GM12878 (cell line): ENCODE data around the gene AGRP. TPM values are rescaled to one million over a fixed set of nuclear protein-coding genes. Genes with fewer than 3 reads are reported as not detected.

Experiments used
- NFXL1 ChIP-seq: fragments of 450-650 bp; IDR thresholded peaks from 2 replicates; pipeline ENCODE4 v1.6.1; 2017; ENCODE audit warnings: antibody characterized with exemption, mild to moderate bottlenecking, borderline replicate concordance
- NR2F1 ChIP-seq: fragments of 450-650 bp; conservative IDR thresholded peaks from 2 replicates; pipeline ENCODE4 v1.6.1; 2017; ENCODE audit warnings: mild to moderate bottlenecking
- SMAD1 ChIP-seq: fragments of 450-650 bp; IDR thresholded peaks from 2 replicates; pipeline ENCODE4 v1.6.1; 2018; ENCODE audit warnings: mild to moderate bottlenecking, low read depth; ENCODE audit not compliant: partially characterized antibody
- polyA plus RNA-seq, 11 experiments: library from polyadenylated mRNA; depleted of rRNA in 4 of 11; unstranded in 6 of 11; stranded (reverse) in 5 of 11; fragments of >200 nt; fragmentation: Nextera tagmentation in 4 of 11; fragmentation: Illumina TruSeq in 1 of 11; extraction: Ambion mirVana in 4 of 11; extraction: Trizol in 1 of 11; gene quantifications; 1 replicate in 1 of 11; 2 replicates in 10 of 11; pipeline versions ENCODE4 v1.2.1 to v1.2.3, GENCODE V29; 2011 to 2016; ENCODE audit warnings: inconsistent platforms in 2 of 11, missing spikeins in 2 of 11, low read depth in 1 of 11
- total RNA-seq, 4 experiments: library from RNA; depleted of rRNA in 3 of 4; stranded (reverse); fragments of >200 nt in 3 of 4; fragmentation: Illumina TruSeq in 1 of 4; extraction: Trizol in 1 of 4; gene quantifications; 2 replicates each; pipeline versions ENCODE4 v1.2.1 to v1.2.3, GENCODE V29; 2013 to 2021
- TF ChIP-seq, protein P1 (sequence below): fragments of 450-650 bp; formaldehyde crosslinking; IDR thresholded peaks from 2 replicates; pipeline ENCODE4 v1.4.0; 2022; ENCODE audit warnings: mild to moderate bottlenecking, moderate library complexity
- TF ChIP-seq, protein P2 (sequence below): IDR thresholded peaks from 2 replicates; pipeline ENCODE4 v1.6.1; 2011; ENCODE audit warnings: borderline replicate concordance, low read depth, mild to moderate bottlenecking, moderate library complexity, low read length; ENCODE audit not compliant: insufficient read depth, poor library complexity, severe bottlenecking
- TF ChIP-seq, protein P3 (sequence below): IDR thresholded peaks from 2 replicates; pipeline ENCODE4 v1.6.1; 2012; ENCODE audit warnings: low read length, inconsistent platforms
- TF ChIP-seq, protein P4 (sequence below): fragments of 450-650 bp; IDR thresholded peaks from 2 replicates; pipeline ENCODE4 v1.6.1; 2018; ENCODE audit warnings: mild to moderate bottlenecking, low read depth, moderate library complexity; ENCODE audit not compliant: partially characterized antibody
- TF ChIP-seq, protein P5 (sequence below): fragments of 450-650 bp; IDR thresholded peaks from 2 replicates; pipeline ENCODE4 v1.6.1; 2016; ENCODE audit warnings: mild to moderate bottlenecking, moderate library complexity, borderline replicate concordance

Gene AGRP
- total and polyA plus RNA-seq, 10 of the 15 experiments (the other 5 are each of a cell fraction or from before 2014, with no cell fraction given), result 0.16 to 0.75 (median 0.53) TPM; not detected in 6

DNA sequence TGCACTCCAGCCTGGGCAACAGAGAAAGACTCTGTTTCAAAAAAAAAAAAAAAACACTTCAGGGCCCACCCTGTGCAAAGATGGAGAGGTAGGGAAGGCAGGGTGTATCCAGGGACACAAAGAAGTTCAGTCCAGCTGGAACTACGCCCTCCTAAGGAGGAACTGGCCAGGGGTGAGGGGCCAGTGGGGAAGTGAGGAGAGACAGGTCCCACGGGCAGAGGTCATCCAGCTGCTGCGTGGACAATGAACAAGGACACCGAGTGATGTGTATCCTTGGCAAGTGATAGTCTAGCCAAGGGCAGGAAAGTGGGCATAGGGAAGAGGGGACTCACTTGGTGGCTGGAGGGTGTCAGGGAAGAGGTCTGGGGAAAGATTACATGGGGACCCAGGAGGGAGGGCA lies 35.9 kb upstream of the AGRP start (continued):
- TF ChIP-seq, protein P1, sequence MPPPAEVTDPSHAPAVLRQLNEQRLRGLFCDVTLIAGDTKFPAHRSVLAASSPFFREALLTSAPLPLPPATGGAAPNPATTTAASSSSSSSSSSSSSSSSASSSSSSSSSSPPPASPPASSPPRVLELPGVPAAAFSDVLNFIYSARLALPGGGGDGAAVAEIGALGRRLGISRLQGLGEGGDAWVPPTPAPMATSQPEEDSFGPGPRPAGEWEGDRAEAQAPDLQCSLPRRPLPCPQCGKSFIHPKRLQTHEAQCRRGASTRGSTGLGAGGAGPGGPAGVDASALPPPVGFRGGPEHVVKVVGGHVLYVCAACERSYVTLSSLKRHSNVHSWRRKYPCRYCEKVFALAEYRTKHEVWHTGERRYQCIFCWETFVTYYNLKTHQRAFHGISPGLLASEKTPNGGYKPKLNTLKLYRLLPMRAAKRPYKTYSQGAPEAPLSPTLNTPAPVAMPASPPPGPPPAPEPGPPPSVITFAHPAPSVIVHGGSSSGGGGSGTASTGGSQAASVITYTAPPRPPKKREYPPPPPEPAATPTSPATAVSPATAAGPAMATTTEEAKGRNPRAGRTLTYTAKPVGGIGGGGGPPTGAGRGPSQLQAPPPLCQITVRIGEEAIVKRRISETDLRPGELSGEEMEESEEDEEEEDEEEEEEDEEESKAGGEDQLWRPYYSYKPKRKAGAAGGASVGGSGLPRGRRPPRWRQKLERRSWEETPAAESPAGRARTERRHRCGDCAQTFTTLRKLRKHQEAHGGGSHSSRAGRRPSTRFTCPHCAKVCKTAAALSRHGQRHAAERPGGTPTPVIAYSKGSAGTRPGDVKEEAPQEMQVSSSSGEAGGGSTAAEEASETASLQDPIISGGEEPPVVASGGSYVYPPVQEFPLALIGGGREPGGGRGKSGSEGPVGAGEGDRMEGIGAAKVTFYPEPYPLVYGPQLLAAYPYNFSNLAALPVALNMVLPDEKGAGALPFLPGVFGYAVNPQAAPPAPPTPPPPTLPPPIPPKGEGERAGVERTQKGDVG, result no peak
- no peak for TF ChIP-seq SMAD1
- TF ChIP-seq, protein P2, sequence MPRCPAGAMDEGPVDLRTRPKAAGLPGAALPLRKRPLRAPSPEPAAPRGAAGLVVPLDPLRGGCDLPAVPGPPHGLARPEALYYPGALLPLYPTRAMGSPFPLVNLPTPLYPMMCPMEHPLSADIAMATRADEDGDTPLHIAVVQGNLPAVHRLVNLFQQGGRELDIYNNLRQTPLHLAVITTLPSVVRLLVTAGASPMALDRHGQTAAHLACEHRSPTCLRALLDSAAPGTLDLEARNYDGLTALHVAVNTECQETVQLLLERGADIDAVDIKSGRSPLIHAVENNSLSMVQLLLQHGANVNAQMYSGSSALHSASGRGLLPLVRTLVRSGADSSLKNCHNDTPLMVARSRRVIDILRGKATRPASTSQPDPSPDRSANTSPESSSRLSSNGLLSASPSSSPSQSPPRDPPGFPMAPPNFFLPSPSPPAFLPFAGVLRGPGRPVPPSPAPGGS, result no peak
- TF ChIP-seq, protein P3, sequence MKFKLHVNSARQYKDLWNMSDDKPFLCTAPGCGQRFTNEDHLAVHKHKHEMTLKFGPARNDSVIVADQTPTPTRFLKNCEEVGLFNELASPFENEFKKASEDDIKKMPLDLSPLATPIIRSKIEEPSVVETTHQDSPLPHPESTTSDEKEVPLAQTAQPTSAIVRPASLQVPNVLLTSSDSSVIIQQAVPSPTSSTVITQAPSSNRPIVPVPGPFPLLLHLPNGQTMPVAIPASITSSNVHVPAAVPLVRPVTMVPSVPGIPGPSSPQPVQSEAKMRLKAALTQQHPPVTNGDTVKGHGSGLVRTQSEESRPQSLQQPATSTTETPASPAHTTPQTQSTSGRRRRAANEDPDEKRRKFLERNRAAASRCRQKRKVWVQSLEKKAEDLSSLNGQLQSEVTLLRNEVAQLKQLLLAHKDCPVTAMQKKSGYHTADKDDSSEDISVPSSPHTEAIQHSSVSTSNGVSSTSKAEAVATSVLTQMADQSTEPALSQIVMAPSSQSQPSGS, result no peak
- TF ChIP-seq NR2F1, result no peak
- TF ChIP-seq, protein P4, sequence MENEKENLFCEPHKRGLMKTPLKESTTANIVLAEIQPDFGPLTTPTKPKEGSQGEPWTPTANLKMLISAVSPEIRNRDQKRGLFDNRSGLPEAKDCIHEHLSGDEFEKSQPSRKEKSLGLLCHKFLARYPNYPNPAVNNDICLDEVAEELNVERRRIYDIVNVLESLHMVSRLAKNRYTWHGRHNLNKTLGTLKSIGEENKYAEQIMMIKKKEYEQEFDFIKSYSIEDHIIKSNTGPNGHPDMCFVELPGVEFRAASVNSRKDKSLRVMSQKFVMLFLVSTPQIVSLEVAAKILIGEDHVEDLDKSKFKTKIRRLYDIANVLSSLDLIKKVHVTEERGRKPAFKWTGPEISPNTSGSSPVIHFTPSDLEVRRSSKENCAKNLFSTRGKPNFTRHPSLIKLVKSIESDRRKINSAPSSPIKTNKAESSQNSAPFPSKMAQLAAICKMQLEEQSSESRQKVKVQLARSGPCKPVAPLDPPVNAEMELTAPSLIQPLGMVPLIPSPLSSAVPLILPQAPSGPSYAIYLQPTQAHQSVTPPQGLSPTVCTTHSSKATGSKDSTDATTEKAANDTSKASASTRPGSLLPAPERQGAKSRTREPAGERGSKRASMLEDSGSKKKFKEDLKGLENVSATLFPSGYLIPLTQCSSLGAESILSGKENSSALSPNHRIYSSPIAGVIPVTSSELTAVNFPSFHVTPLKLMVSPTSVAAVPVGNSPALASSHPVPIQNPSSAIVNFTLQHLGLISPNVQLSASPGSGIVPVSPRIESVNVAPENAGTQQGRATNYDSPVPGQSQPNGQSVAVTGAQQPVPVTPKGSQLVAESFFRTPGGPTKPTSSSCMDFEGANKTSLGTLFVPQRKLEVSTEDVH, result no peak
- TF ChIP-seq, protein P5, sequence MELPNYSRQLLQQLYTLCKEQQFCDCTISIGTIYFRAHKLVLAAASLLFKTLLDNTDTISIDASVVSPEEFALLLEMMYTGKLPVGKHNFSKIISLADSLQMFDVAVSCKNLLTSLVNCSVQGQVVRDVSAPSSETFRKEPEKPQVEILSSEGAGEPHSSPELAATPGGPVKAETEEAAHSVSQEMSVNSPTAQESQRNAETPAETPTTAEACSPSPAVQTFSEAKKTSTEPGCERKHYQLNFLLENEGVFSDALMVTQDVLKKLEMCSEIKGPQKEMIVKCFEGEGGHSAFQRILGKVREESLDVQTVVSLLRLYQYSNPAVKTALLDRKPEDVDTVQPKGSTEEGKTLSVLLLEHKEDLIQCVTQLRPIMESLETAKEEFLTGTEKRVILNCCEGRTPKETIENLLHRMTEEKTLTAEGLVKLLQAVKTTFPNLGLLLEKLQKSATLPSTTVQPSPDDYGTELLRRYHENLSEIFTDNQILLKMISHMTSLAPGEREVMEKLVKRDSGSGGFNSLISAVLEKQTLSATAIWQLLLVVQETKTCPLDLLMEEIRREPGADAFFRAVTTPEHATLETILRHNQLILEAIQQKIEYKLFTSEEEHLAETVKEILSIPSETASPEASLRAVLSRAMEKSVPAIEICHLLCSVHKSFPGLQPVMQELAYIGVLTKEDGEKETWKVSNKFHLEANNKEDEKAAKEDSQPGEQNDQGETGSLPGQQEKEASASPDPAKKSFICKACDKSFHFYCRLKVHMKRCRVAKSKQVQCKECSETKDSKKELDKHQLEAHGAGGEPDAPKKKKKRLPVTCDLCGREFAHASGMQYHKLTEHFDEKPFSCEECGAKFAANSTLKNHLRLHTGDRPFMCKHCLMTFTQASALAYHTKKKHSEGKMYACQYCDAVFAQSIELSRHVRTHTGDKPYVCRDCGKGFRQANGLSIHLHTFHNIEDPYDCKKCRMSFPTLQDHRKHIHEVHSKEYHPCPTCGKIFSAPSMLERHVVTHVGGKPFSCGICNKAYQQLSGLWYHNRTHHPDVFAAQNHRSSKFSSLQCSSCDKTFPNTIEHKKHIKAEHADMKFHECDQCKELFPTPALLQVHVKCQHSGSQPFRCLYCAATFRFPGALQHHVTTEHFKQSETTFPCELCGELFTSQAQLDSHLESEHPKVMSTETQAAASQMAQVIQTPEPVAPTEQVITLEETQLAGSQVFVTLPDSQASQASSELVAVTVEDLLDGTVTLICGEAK, result no peak
- TF ChIP-seq NFXL1, result no peak
